NCI-H1694 treated with DMSO at 0.1 percent for 48 hours (cell line): ENCODE measurements around the gene DCAF4.

ENCODE experiments used
- DNase-seq: peaks from one replicate; lab custom pipeline; 2025; lab: John Stamatoyannopoulos, UW

DCAF4 gene

GRCh38 chr14:72894623-72895378 lies 31.5 kb upstream of the DCAF4 start:
- DNase-seq: no peak

- DNase-seq: no peak
These were observed 27.8 kb upstream of the DCAF4 start for GRCh38 chr14:72898448-72898847.

GRCh38 chr14:72901361-72901760 lies 24.9 kb upstream of the DCAF4 start:
- no peak for DNase-seq

- DNase-seq: no peak
These were observed 23.3 kb upstream of the DCAF4 start for GRCh38 chr14:72902801-72903530.

GRCh38 chr14:72903716-72904115 lies 22.5 kb upstream of the DCAF4 start:
- DNase-seq: no peak

GRCh38 chr14:72904218-72904617 lies 22.0 kb upstream of the DCAF4 start:
- DNase-seq: no peak

- DNase-seq: peak; percentile 92
These were observed 21.3 kb upstream of the DCAF4 start for GRCh38 chr14:72904840-72905561.

GRCh38 chr14:72906316-72906715 lies 19.9 kb upstream of the DCAF4 start:
- DNase-seq: no peak

- DNase-seq: no peak
These were observed 19.4 kb upstream of the DCAF4 start for GRCh38 chr14:72906879-72907278.

- DNase-seq: no peak
These were observed 18.4 kb upstream of the DCAF4 start for GRCh38 chr14:72907886-72908285.

GRCh38 chr14:72909163-72909562 lies 17.1 kb upstream of the DCAF4 start:
- DNase-seq: no peak

- no peak for DNase-seq
These were observed 12.5 kb upstream of the DCAF4 start for GRCh38 chr14:72913809-72914208.

- no peak for DNase-seq
These were observed 10.1 kb upstream of the DCAF4 start for GRCh38 chr14:72916174-72916573.

GRCh38 chr14:72917094-72917802 lies 9.0 kb upstream of the DCAF4 start:
- DNase-seq: no peak

GRCh38 chr14:72920008-72920407 lies 6.3 kb upstream of the DCAF4 start:
- DNase-seq: no peak

- DNase-seq: no peak
These were observed 4.9 kb upstream of the DCAF4 start for GRCh38 chr14:72921396-72921795.

- no peak for DNase-seq
These were observed 1.9 kb upstream of the DCAF4 start for GRCh38 chr14:72924337-72924736.

- no peak for DNase-seq
These were observed 999 bp upstream of the DCAF4 start for GRCh38 chr14:72925171-72925759.

- no peak for DNase-seq
These were observed 411 bp upstream of the DCAF4 start for GRCh38 chr14:72925815-72926291.

GRCh38 chr14:72928872-72929271 lies 2.6 kb downstream of the DCAF4 start:
- DNase-seq: no peak

- DNase-seq: no peak
These were observed 3.2 kb downstream of the DCAF4 start for GRCh38 chr14:72929316-72930080.
